Epithelial cell of proximal tubule (primary cell): ENCODE measurements around the gene KMT2D. TPM values are rescaled to one million over a fixed set of nuclear protein-coding genes. Genes with fewer than 3 reads are reported as not detected.

Experiments
- DNase-seq: peaks from one replicate; pipeline ENCODE4 v3.0.0-alpha.2; 2011; ENCODE audit warnings: low read depth
- H3K4me3 ChIP-seq: 2 replicates; pipeline ENCODE4 v1.5.1; 2011; ENCODE audit warnings: low read depth, mild to moderate bottlenecking, low read length
- CTCF ChIP-seq: conservative IDR thresholded peaks from 2 replicates; pipeline ENCODE4 v1.5.1; 2012; ENCODE audit warnings: low read depth, mild to moderate bottlenecking, low read length
- total RNA-seq: library from RNA; depleted of rRNA; stranded (reverse); fragments of >200 nt; gene quantifications from 2 replicates; pipeline ENCODE4 v1.2.3, GENCODE V29; 2015

The KMT2D gene
- total RNA-seq, 1 donor from 2014 or later = 17.2 TPM

GRCh38 chr12:49100380-49100779, 39.8 kb upstream of the KMT2D start:
- H3K4me3 ChIP-seq = no peak overlapping the region
- TF ChIP-seq CTCF = no peak
- no peak for DNase-seq

- no peak for DNase-seq
- no peak for TF ChIP-seq CTCF
- H3K4me3 ChIP-seq = no peak overlapping the region
These were observed 38.1 kb upstream of the KMT2D start for GRCh38 chr12:49098703-49099102.

GRCh38 chr12:49098035-49098451, 37.4 kb upstream of the KMT2D start:
- no peak for DNase-seq
- no peak overlapping the region for H3K4me3 ChIP-seq
- peak; percentile 77 for TF ChIP-seq CTCF

- no peak overlapping the region for H3K4me3 ChIP-seq
- no peak for TF ChIP-seq CTCF
- DNase-seq = no peak
These were observed 36.8 kb upstream of the KMT2D start for GRCh38 chr12:49097381-49097780.

- no peak for TF ChIP-seq CTCF
- no peak for DNase-seq
- no peak overlapping the region for H3K4me3 ChIP-seq
These were observed 34.4 kb upstream of the KMT2D start for GRCh38 chr12:49094975-49095365.

GRCh38 chr12:49094160-49094974, 33.8 kb upstream of the KMT2D start, which contains the start of gene DHH:
DHH (minus strand) TSS chr12:49094801; CDS start chr12:49094512, 289 bp downstream.
- peak within 1 kb of the TSS; percentile 28 for H3K4me3 ChIP-seq

More at GRCh38 chr12:49094160-49094974, 33.8 kb upstream of the KMT2D start, which contains the start of gene DHH:
- DNase-seq = no peak
- TF ChIP-seq CTCF = no peak
